GM12878 (cell line): Measurements from ENCODE around the gene ABCA3. TPM values are rescaled to one million over a fixed set of nuclear protein-coding genes. Genes with fewer than 3 reads are reported as not detected.

Experiments
- ATAC-seq: fragments of 200-7000 bp; cut with Tn5 transposase; 3 replicates; pipeline ENCODE4 v1.9.1; 2020; ENCODE audit warnings: mild to moderate bottlenecking, moderate library complexity
- BruUV-seq: library from RNA; stranded (reverse); fragments of 400-500 nt; replicated peaks from 2 replicates; lab custom pipeline; 2021; lab: Mats Ljungman, UMichigan
- CTCF ChIA-PET: fragments of 300-600 bp; sonication (Branson Sonifier 250); formaldehyde crosslinking; extraction: SDS; loops from one replicate; lab custom pipeline; 2021; ENCODE audit warnings: inconsistent platforms; lab: Yijun Ruan, JAX
- POLR2A ChIA-PET: fragments of 350-600 bp; formaldehyde crosslinking; extraction: SDS; loops from one replicate; lab custom pipeline; 2021; ENCODE audit warnings: inconsistent platforms; lab: Charles Lee
- RAD21 ChIA-PET: fragments of 300-600 bp; sonication (Branson Sonifier 250); formaldehyde crosslinking; loops from one replicate; lab custom pipeline; 2023; ENCODE audit warnings: antibody characterized with exemption; ENCODE audit not compliant: unreplicated experiment; lab: Charles Lee
- SMC1A ChIA-PET: fragments of 300-600 bp; sonication (Branson Sonifier 250); formaldehyde crosslinking; loops from one replicate; lab custom pipeline; 2023; ENCODE audit not compliant: unreplicated experiment, uncharacterized antibody; lab: Charles Lee
- DNase-seq: peaks from one replicate; pipeline ENCODE4 v3.0.0-alpha.2; 2011; ENCODE audit warnings: low read depth, low spot score
- FAIRE-seq: peaks from 3 replicates; lab custom pipeline; 2011; peaks lifted over from hg19 to GRCh38; lab: Jason Lieb, UNC
- H2AFZ ChIP-seq: 2 replicates; pipeline ENCODE4 v1.6.0; 2011; ENCODE audit warnings: low read depth, low read length, control low read depth; ENCODE audit not compliant: control insufficient read depth
- H3K27ac ChIP-seq: 2 replicates; pipeline ENCODE4 v1.5.1; 2011; ENCODE audit warnings: control low read depth; ENCODE audit not compliant: control insufficient read depth, insufficient read depth
- H3K27me3 ChIP-seq, 2 experiments: replicated peaks in 1 of 2; 2 replicates each; pipeline versions ENCODE4 v1.6.0 to v1.6.1; 2011; ENCODE audit warnings: low read length in 1 of 2; ENCODE audit not compliant: control insufficient read depth in 2 of 2, insufficient read depth in 2 of 2
- H3K36me3 ChIP-seq, 2 experiments: 2 replicates each; pipeline ENCODE4 v1.5.1; 2011; ENCODE audit warnings: low read length in 1 of 2; ENCODE audit not compliant: control insufficient read depth in 2 of 2, insufficient read depth in 2 of 2
- H3K4me1 ChIP-seq: 2 replicates; pipeline ENCODE4 v1.6.1; 2011; ENCODE audit warnings: mild to moderate bottlenecking, low read length, moderate library complexity, mixed read lengths; ENCODE audit not compliant: control insufficient read depth, insufficient read depth
- H3K4me2 ChIP-seq: 2 replicates; pipeline ENCODE4 v1.6.0; 2011; ENCODE audit warnings: control low read depth; ENCODE audit not compliant: control insufficient read depth, insufficient read depth
- H3K4me3 ChIP-seq: fragments of 200-600 bp; sonication (generic); 2 replicates; pipeline ENCODE4 v1.5.1; 2016
- H3K79me2 ChIP-seq: 2 replicates; pipeline ENCODE4 v1.6.0; 2011; ENCODE audit warnings: low read length; ENCODE audit not compliant: control insufficient read depth, insufficient read depth
- H3K9ac ChIP-seq: 2 replicates; pipeline ENCODE4 v1.8.0; 2011; ENCODE audit warnings: low read length, control low read depth, mixed read lengths; ENCODE audit not compliant: control insufficient read depth, insufficient read depth
- H3K9me3 ChIP-seq: replicated peaks from 3 replicates; pipeline ENCODE4 v1.5.1; 2011; ENCODE audit warnings: mild to moderate bottlenecking, low read length; ENCODE audit not compliant: control insufficient read depth, insufficient read depth
- H4K20me1 ChIP-seq: 2 replicates; pipeline ENCODE4 v1.6.0; 2011; ENCODE audit not compliant: control insufficient read depth, insufficient read depth
- BACH1 ChIP-seq: fragments of 450-650 bp; IDR thresholded peaks from 2 replicates; pipeline ENCODE4 v1.6.1; 2017; ENCODE audit warnings: mild to moderate bottlenecking, borderline replicate concordance
- E4F1 ChIP-seq: fragments of 450-650 bp; IDR thresholded peaks from 2 replicates; pipeline ENCODE4 v1.6.1; 2018; ENCODE audit warnings: borderline replicate concordance, mild to moderate bottlenecking; ENCODE audit not compliant: partially characterized antibody
- ESRRA ChIP-seq: IDR thresholded peaks from 2 replicates; pipeline ENCODE4 v1.6.1; 2012; ENCODE audit warnings: mild to moderate bottlenecking, low read length, improper control_type of control experiment
- HDAC2 ChIP-seq: fragments of 200-600 bp; sonication (generic); IDR thresholded peaks from 2 replicates; pipeline ENCODE4 v1.6.1; 2017
- KLF5 ChIP-seq: fragments of 450-650 bp; IDR thresholded peaks from 2 replicates; pipeline ENCODE4 v1.6.1; 2014; ENCODE audit warnings: mild to moderate bottlenecking; ENCODE audit not compliant: partially characterized antibody
- NBN ChIP-seq: fragments of 450-650 bp; IDR thresholded peaks from 2 replicates; pipeline ENCODE4 v1.6.1; 2016
- NR2F1 ChIP-seq: fragments of 450-650 bp; conservative IDR thresholded peaks from 2 replicates; pipeline ENCODE4 v1.6.1; 2017; ENCODE audit warnings: mild to moderate bottlenecking
- RAD51 ChIP-seq: fragments of 450-650 bp; IDR thresholded peaks from 2 replicates; pipeline ENCODE4 v1.6.1; 2016; ENCODE audit warnings: moderate library complexity, mild to moderate bottlenecking, inconsistent platforms
- RBBP5 ChIP-seq: fragments of 200-600 bp; sonication (generic); conservative IDR thresholded peaks from 2 replicates; pipeline ENCODE4 v1.6.1; 2016
- RELB ChIP-seq: fragments of 450-650 bp; IDR thresholded peaks from 2 replicates; pipeline ENCODE4 v1.6.1; 2017; ENCODE audit warnings: low read depth, mild to moderate bottlenecking, moderate library complexity
- RFX5 ChIP-seq: IDR thresholded peaks from 2 replicates; pipeline ENCODE4 v1.6.1; 2011; ENCODE audit warnings: low read depth, low read length, improper control_type of control experiment
- SMC3 ChIP-seq: IDR thresholded peaks from 2 replicates; pipeline ENCODE4 v1.6.1; 2011; ENCODE audit warnings: low read length, improper control_type of control experiment, borderline replicate concordance
- YBX1 ChIP-seq: fragments of 450-650 bp; IDR thresholded peaks from 2 replicates; pipeline ENCODE4 v1.6.1; 2016; ENCODE audit warnings: antibody characterized with exemption
- WGBS: methylation state at CpG from one replicate; pipeline ENCODE4 v1.1.6; 2016; ENCODE audit warnings: low lambda C conversion rate; ENCODE audit not compliant: insufficient replicate concordance, insufficient coverage; ENCODE audit errors: missing lambda C conversion rate; 5-methylcytosine and 5-hydroxymethylcytosine counted together
- in situ Hi-C: fragments of 300-500 bp; cut with MboI; formaldehyde crosslinking; loops from 9 replicates; pipeline ENCODE4 v1.14.3; 2018; ENCODE audit warnings: mixed read lengths
- intact Hi-C: fragments of 100-400 bp; cut with micrococcal nuclease; formaldehyde crosslinking; loops from one replicate; pipeline ENCODE4 v1.14.2; 2022; ENCODE audit not compliant: unreplicated experiment
- polyA plus RNA-seq, 11 experiments: library from polyadenylated mRNA; depleted of rRNA in 4 of 11; unstranded in 6 of 11; stranded (reverse) in 5 of 11; fragments of >200 nt; fragmentation: Nextera tagmentation in 4 of 11; fragmentation: Illumina TruSeq in 1 of 11; extraction: Ambion mirVana in 4 of 11; extraction: Trizol in 1 of 11; gene quantifications; 1 replicate in 1 of 11; 2 replicates in 10 of 11; pipeline versions ENCODE4 v1.2.1 to v1.2.3, GENCODE V29; 2011 to 2016; ENCODE audit warnings: inconsistent platforms in 2 of 11, missing spikeins in 2 of 11, low read depth in 1 of 11
- total RNA-seq, 4 experiments: library from RNA; depleted of rRNA in 3 of 4; stranded (reverse); fragments of >200 nt in 3 of 4; fragmentation: Illumina TruSeq in 1 of 4; extraction: Trizol in 1 of 4; gene quantifications; 2 replicates each; pipeline versions ENCODE4 v1.2.1 to v1.2.3, GENCODE V29; 2013 to 2021
- TF ChIP-seq, protein P1 (sequence below), 3 experiments: IDR thresholded peaks in 2 of 3; conservative IDR thresholded peaks in 1 of 3; 2 replicates each; pipeline ENCODE4 v1.5.1; 2011; ENCODE audit warnings: low read depth in 3 of 3, low read length in 3 of 3, mild to moderate bottlenecking in 3 of 3, control low read depth in 2 of 3, moderate library complexity in 2 of 3, inconsistent platforms in 1 of 3, mixed read lengths in 1 of 3; ENCODE audit not compliant: control insufficient read depth in 2 of 3, insufficient read depth in 1 of 3; ENCODE audit errors: extremely low read depth in 1 of 3
- TF ChIP-seq, protein P2 (sequence below): IDR thresholded peaks from 2 replicates; pipeline ENCODE4 v1.6.1; 2011; ENCODE audit warnings: borderline replicate concordance, low read depth, mild to moderate bottlenecking, moderate library complexity, mixed read lengths, low read length; ENCODE audit not compliant: insufficient read depth; ENCODE audit errors: extremely low read length

ABCA3 gene
- total and polyA plus RNA-seq, 10 of the 15 experiments (the other 5 are each of a cell fraction or from before 2014, with no cell fraction given), result 0.71 to 17.6 (median 6.7) TPM

- TF ChIP-seq, protein P1, sequence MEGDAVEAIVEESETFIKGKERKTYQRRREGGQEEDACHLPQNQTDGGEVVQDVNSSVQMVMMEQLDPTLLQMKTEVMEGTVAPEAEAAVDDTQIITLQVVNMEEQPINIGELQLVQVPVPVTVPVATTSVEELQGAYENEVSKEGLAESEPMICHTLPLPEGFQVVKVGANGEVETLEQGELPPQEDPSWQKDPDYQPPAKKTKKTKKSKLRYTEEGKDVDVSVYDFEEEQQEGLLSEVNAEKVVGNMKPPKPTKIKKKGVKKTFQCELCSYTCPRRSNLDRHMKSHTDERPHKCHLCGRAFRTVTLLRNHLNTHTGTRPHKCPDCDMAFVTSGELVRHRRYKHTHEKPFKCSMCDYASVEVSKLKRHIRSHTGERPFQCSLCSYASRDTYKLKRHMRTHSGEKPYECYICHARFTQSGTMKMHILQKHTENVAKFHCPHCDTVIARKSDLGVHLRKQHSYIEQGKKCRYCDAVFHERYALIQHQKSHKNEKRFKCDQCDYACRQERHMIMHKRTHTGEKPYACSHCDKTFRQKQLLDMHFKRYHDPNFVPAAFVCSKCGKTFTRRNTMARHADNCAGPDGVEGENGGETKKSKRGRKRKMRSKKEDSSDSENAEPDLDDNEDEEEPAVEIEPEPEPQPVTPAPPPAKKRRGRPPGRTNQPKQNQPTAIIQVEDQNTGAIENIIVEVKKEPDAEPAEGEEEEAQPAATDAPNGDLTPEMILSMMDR (IDR thresholded peaks at IDR 0.05 in 2 of 3, conservative IDR thresholded peaks at IDR 0.05 in 1 of 3; ENCODE audit: control insufficient read depth in 2 of 3, extremely low read depth in 1 of 3, insufficient read depth in 1 of 3, low read depth in 3 of 3, low read length in 3 of 3), result no peak
These were observed 67.0 kb downstream of the ABCA3 start (continued) for GRCh38 chr16:2273484-2273883.

- POLR2A ChIA-PET, result no interaction called here
- SMC1A ChIA-PET, result no interaction called here
- DNase-seq (no peak), FAIRE-seq (no peak), ATAC-seq (no peak)
- intact Hi-C loops (no loop called here), in situ Hi-C loops (no loop called here)
- Histone ChIP-seq H3K36me3 (no peaks in the 10 kb centered on the region), H3K4me3 (no peak overlapping the region), H3K4me2 (no peak overlapping the region), H3K79me2 (peaks cover 16% of the 10 kb centered on the region), H4K20me1 (0 out of 2 replicates have a peak, but pooled peaks cover 3% of the 10 kb centered on the region), H3K9ac (no peak overlapping the region), H2AFZ (no peak overlapping the region), H3K9me3 (no peaks in the 10 kb centered on the region), H3K27ac (no peak overlapping the region), H3K4me1 (peaks cover 11% of the 10 kb centered on the region), H3K27me3 (no peaks in the 10 kb centered on the region)
- WGBS, result 88% methylated on average over 14 of the region's 14 CpGs
- CTCF ChIA-PET, result no interaction called here
- RAD21 ChIA-PET, result no interaction called here
- BruUV-seq, result no TSS peak
- TF ChIP-seq, protein P2, sequence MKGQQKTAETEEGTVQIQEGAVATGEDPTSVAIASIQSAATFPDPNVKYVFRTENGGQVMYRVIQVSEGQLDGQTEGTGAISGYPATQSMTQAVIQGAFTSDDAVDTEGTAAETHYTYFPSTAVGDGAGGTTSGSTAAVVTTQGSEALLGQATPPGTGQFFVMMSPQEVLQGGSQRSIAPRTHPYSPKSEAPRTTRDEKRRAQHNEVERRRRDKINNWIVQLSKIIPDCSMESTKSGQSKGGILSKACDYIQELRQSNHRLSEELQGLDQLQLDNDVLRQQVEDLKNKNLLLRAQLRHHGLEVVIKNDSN, result no peak
- TF ChIP-seq NBN (no peak), YBX1 (no peak), RFX5 (no peak), KLF5 (no peak), BACH1 (no peak), RBBP5 (no peak), SMC3 (no peak), RAD51 (no peak), ESRRA (no peak), HDAC2 (no peak), NR2F1 (no peak), E4F1 (no peak), RELB (no peak)
These were observed 68.6 kb downstream of the ABCA3 start for GRCh38 chr16:2271848-2272461.
